ENCODE data around the gene TBX10.
"Not testable (repeated sequence)": the region's sequence is repeated elsewhere in the genome, so short reads cannot be mapped to it uniquely, and the experiment has no call there.

GRCh38 chr11:67685641-67686332 is 46.2 kb upstream of the TBX10 start:
- not testable (repeated sequence) for TF ChIP-seq CTCF (conservative IDR thresholded peaks at IDR 0.05; ENCODE audit: low read length); EZH2phosphoT487 (IDR thresholded peaks at IDR 0.05; ENCODE audit: borderline replicate concordance, low read depth, low read length)

Data from OCI-LY7 (cell line).